HCT116 (cell line): ENCODE data around the gene GP1BA. TPM values are rescaled to one million over a fixed set of nuclear protein-coding genes. Genes with fewer than 3 reads are reported as not detected.

Experiments
- ATAC-seq: fragments of 200-7000 bp; cut with Tn5 transposase; 2 replicates; pipeline ENCODE4 v1.9.1; 2020; ENCODE audit warnings: mild to moderate bottlenecking, moderate library complexity
- BruUV-seq: library from RNA; stranded (reverse); fragments of 400-500 nt; replicated peaks from 2 replicates; lab custom pipeline; 2021; lab: Mats Ljungman, UMichigan
- CTCF ChIA-PET: fragments of 300-600 bp; sonication (Branson Sonifier 250); formaldehyde crosslinking; loops from one replicate; lab custom pipeline; 2021; ENCODE audit warnings: antibody characterized with exemption; lab: Charles Lee
- POLR2A ChIA-PET: fragments of 300-600, 350-600 bp; sonication (Branson Sonifier 250); formaldehyde crosslinking; loops from one replicate; lab custom pipeline; 2021; ENCODE audit warnings: antibody characterized with exemption; lab: Charles Lee
- RAD21 ChIA-PET, 2 experiments: fragments of 300-600 bp; sonication (Branson Sonifier 250); formaldehyde crosslinking; loops; one replicate each; lab custom pipeline; 2023; ENCODE audit warnings: low total read pairs in 2 of 2; ENCODE audit not compliant: uncharacterized antibody in 2 of 2, unreplicated experiment in 2 of 2, low non-redundant PET in 1 of 2; lab: Charles Lee
- DNase-seq: peaks from one replicate; pipeline ENCODE4 v3.0.0-alpha.2; 2010; ENCODE audit warnings: low read depth, low spot score
- H2AFZ ChIP-seq: fragments of 200-600 bp; shearing (Covaris generic), sonication (generic); 2 replicates; pipeline ENCODE4 v1.6.1; 2017; ENCODE audit warnings: low read depth, mixed run types, mixed read lengths, antibody characterized with exemption, low read length; ENCODE audit not compliant: poor library complexity, severe bottlenecking
- H3K27ac ChIP-seq: 2 replicates; pipeline ENCODE4 v1.5.1; 2012; ENCODE audit warnings: low read depth, low read length
- H3K27me3 ChIP-seq: fragments of 200-600 bp; sonication (generic); 2 replicates; pipeline ENCODE4 v1.6.1; 2016; ENCODE audit warnings: mixed run types, low read length, mixed read lengths; ENCODE audit not compliant: insufficient read depth
- H3K36me3 ChIP-seq, 2 experiments: fragments of 200-500 bp in 1 of 2; fragments of 200-600 bp in 1 of 2; sonication (Bioruptor generic) in 1 of 2; sonication (generic) in 1 of 2; 2 replicates each; pipeline versions ENCODE4 v1.5.1 to v1.6.1; 2014 to 2016; ENCODE audit warnings: low read length in 2 of 2, inconsistent platforms in 1 of 2, mixed read lengths in 1 of 2, mixed run types in 1 of 2; ENCODE audit not compliant: insufficient read depth in 2 of 2, control insufficient read depth in 1 of 2
- H3K4me1 ChIP-seq, 2 experiments: fragments of 200-600 bp in 1 of 2; sonication (generic) in 1 of 2; 2 replicates each; pipeline versions ENCODE4 v1.5.1 to v1.6.1; 2012 to 2017; ENCODE audit warnings: low read length in 2 of 2, inconsistent platforms in 1 of 2, mild to moderate bottlenecking in 1 of 2, mixed read lengths in 1 of 2, mixed run types in 1 of 2, moderate library complexity in 1 of 2; ENCODE audit not compliant: insufficient read depth in 2 of 2, control insufficient read depth in 1 of 2
- H3K4me2 ChIP-seq: fragments of 200-600 bp; sonication (generic); 2 replicates; pipeline ENCODE4 v1.6.1; 2017; ENCODE audit warnings: mixed run types, low read length, mixed read lengths
- H3K4me3 ChIP-seq, 2 experiments: fragments of 200-600 bp in 1 of 2; sonication (generic) in 1 of 2; replicated peaks in 1 of 2; 2 replicates each; pipeline ENCODE4 v1.5.1; 2011 to 2016; ENCODE audit warnings: low read length in 2 of 2, control low read depth in 1 of 2, low read depth in 1 of 2, mild to moderate bottlenecking in 1 of 2, mixed read lengths in 1 of 2, mixed run types in 1 of 2
- H3K79me2 ChIP-seq: fragments of 200-600 bp; sonication (generic); 2 replicates; pipeline ENCODE4 v1.6.1; 2017; ENCODE audit warnings: mild to moderate bottlenecking, mixed run types, low read length, moderate library complexity, mixed read lengths; ENCODE audit not compliant: insufficient read depth
- H3K9ac ChIP-seq: fragments of 200-600 bp; sonication (generic); 2 replicates; pipeline ENCODE4 v1.6.1; 2016; ENCODE audit warnings: low read length, mixed read lengths
- H3K9me2 ChIP-seq: fragments of 200-600 bp; sonication (generic), shearing (Covaris generic); 2 replicates; pipeline ENCODE4 v1.6.1; 2017; ENCODE audit warnings: mixed run types, mild to moderate bottlenecking, moderate library complexity; ENCODE audit not compliant: insufficient read depth
- H3K9me3 ChIP-seq, 2 experiments: fragments of 200-500 bp in 1 of 2; fragments of 200-600 bp in 1 of 2; sonication (Bioruptor generic) in 1 of 2; sonication (generic) in 1 of 2; 2 replicates each; pipeline ENCODE4 v1.6.1; 2014 to 2017; ENCODE audit warnings: low read length in 2 of 2, mixed read lengths in 2 of 2, inconsistent platforms in 1 of 2, low read depth in 1 of 2, mild to moderate bottlenecking in 1 of 2, mixed run types in 1 of 2, moderate library complexity in 1 of 2; ENCODE audit not compliant: control insufficient read depth in 1 of 2, insufficient read depth in 1 of 2
- H4K20me1 ChIP-seq: fragments of 200-600 bp; sonication (generic), shearing (Covaris generic); 2 replicates; pipeline ENCODE4 v1.6.1; 2017; ENCODE audit warnings: mixed run types, mild to moderate bottlenecking, moderate library complexity; ENCODE audit not compliant: insufficient read depth
- CBX3 ChIP-seq: IDR thresholded peaks from 2 replicates; pipeline ENCODE4 v1.6.1; 2012; ENCODE audit warnings: low read depth
- EGR1 ChIP-seq: IDR thresholded peaks from 2 replicates; pipeline ENCODE4 v1.6.1; 2012; ENCODE audit warnings: low read depth
- EZH2phosphoT487 ChIP-seq: fragments of 200-600 bp; IDR thresholded peaks from 2 replicates; pipeline ENCODE4 v1.6.1; 2018; ENCODE audit warnings: antibody characterized with exemption, borderline replicate concordance
- MAX ChIP-seq: IDR thresholded peaks from 2 replicates; pipeline ENCODE4 v1.6.1; 2012
- POLR2AphosphoS5 ChIP-seq: IDR thresholded peaks from 2 replicates; pipeline ENCODE4 v1.6.1; 2011; ENCODE audit warnings: mild to moderate bottlenecking, low read depth, low read length, moderate library complexity
- RAD21 ChIP-seq: IDR thresholded peaks from 2 replicates; pipeline ENCODE4 v1.6.1; 2012; ENCODE audit warnings: low read depth, mild to moderate bottlenecking
- SP1 ChIP-seq: IDR thresholded peaks from 2 replicates; pipeline ENCODE4 v1.6.1; 2012; ENCODE audit warnings: low read depth
- SRF ChIP-seq: IDR thresholded peaks from 2 replicates; pipeline ENCODE4 v1.6.1; 2012; ENCODE audit warnings: low read depth
- intact Hi-C: fragments of 100-400 bp; cut with micrococcal nuclease; formaldehyde crosslinking; loops from 2 replicates; pipeline ENCODE4 v1.10.0; 2022
- total RNA-seq: library from RNA; stranded (reverse); gene quantifications from one replicate; pipeline ENCODE4 v1.2.1, GENCODE V29; 2021; ENCODE audit not compliant: unreplicated experiment

Gene GP1BA
- total RNA-seq, 1 experiment from 2014 or later, result not detected

GRCh38 chr17:4937553-4937952, 5.5 kb downstream of the GP1BA start:
- no peak for DNase-seq
- H3K79me2 ChIP-seq, result peaks cover 41% of the 10 kb centered on the region

GRCh38 chr17:4938069-4938491, 6.0 kb downstream of the GP1BA start:
- Histone ChIP-seq H3K4me2 (peak overlapping the region; percentile 100), H3K9ac (peak overlapping the region; percentile 96), H3K9me3 (no peaks in the 10 kb centered on the region), H4K20me1 (no peaks in the 10 kb centered on the region), H3K4me1 (peaks cover 16 to 38% of the 10 kb centered on the region in 2 experiments), H3K27me3 (no peaks in the 10 kb centered on the region), H3K9me2 (no peaks in the 10 kb centered on the region), H3K4me3 (peak overlapping the region; percentile 86 to 93; a peak in 3 of 4 replicates), H3K27ac (no peak overlapping the region), H2AFZ (no peak overlapping the region), H3K79me2 (peaks cover 46% of the 10 kb centered on the region), H3K36me3 (peaks cover 0 to 21% of the 10 kb centered on the region in 2 experiments; a peak in 1 of 4 replicates)
- no peak for TF ChIP-seq POLR2AphosphoS5
- no peak for TF ChIP-seq SP1
- no peak for TF ChIP-seq EZH2phosphoT487
- no peak for TF ChIP-seq EGR1
- no peak for TF ChIP-seq SRF
- TF ChIP-seq CBX3, result no peak
- BruUV-seq, result no TSS peak
- ChIA-PET POLR2A (no interaction called here), CTCF (no interaction called here), RAD21 (no interaction called here)
- ATAC-seq (no peak), DNase-seq (no peak)
- intact Hi-C loops, result no loop called here

More at GRCh38 chr17:4937553-4937952, 5.5 kb downstream of the GP1BA start:
- intact Hi-C loops, result no loop called here
- RAD21 ChIA-PET, result no interaction called here
- BruUV-seq, result no TSS peak
- H4K20me1 ChIP-seq, result no peaks in the 10 kb centered on the region
- H3K4me1 ChIP-seq, result peaks cover 16 to 37% of the 10 kb centered on the region in 2 experiments
- H3K27ac ChIP-seq, result no peak overlapping the region
- no peaks in the 10 kb centered on the region for H3K9me2 ChIP-seq
- POLR2A ChIA-PET, result no interaction called here
- H2AFZ ChIP-seq, result no peak overlapping the region
- H3K4me3 ChIP-seq, result no peak overlapping the region
- H3K27me3 ChIP-seq, result no peaks in the 10 kb centered on the region
- H3K9ac ChIP-seq, result no peak overlapping the region
- no peaks in the 10 kb centered on the region for H3K9me3 ChIP-seq
- CTCF ChIA-PET, result no interaction called here
- H3K4me2 ChIP-seq, result no peak overlapping the region
- ATAC-seq, result no peak
- TF ChIP-seq MAX, result no peak
- no peak for TF ChIP-seq RAD21
- peaks cover 0 to 21% of the 10 kb centered on the region in 2 experiments; a peak in 1 of 4 replicates for H3K36me3 ChIP-seq
